Right forelimb (tissue), 1 donor: ENCODE data around the gene PDK2.
A peak's percentile ranks its signal among the peaks of the same experiment; 100 is the strongest.

Experiments
- DNase-seq: peaks from one replicate; pipeline ENCODE4 v3.0.0-alpha.2; 2018

The PDK2 gene

DNA sequence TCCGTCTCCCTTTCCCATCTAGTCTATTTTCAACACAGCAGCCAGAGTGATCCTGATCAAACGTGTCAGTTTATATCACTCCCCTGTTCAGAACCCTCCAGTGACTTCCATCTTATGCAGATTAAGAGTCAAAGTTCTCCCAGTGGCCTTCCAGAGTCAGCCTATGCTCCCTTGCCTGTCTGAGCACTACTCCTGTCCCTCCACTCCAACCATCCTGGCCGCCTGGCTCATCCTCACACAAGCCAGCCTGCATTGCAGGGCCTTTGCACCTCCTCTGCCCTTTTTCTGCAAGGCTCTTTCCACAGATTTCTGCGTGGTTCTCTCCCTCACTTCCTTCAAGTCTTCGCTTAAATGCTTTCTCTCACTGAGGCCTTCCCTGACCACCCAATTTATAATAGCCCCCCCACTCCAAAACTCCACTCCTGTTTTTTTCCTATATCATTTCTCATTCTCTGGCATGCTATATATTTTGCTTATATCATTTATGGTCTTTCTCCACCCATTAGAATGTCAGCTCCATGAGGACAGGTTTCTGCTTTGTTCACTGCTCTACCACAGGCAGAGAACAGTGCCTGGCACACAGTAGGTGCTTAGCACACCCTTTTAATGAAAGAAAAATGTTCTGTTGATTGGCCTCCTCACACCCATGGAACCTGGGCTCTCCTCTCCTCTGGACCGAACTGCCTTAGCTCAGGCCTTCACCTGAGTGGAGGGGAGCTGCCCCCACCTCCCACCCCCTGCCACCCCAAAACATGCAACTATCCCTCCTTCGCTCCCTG lies 25.5 kb downstream of the PDK2 start:
- DNase-seq: no peak

- no peak for DNase-seq
These were observed 27.8 kb downstream of the PDK2 start for GRCh38 chr17:50122945-50123344.

DNA sequence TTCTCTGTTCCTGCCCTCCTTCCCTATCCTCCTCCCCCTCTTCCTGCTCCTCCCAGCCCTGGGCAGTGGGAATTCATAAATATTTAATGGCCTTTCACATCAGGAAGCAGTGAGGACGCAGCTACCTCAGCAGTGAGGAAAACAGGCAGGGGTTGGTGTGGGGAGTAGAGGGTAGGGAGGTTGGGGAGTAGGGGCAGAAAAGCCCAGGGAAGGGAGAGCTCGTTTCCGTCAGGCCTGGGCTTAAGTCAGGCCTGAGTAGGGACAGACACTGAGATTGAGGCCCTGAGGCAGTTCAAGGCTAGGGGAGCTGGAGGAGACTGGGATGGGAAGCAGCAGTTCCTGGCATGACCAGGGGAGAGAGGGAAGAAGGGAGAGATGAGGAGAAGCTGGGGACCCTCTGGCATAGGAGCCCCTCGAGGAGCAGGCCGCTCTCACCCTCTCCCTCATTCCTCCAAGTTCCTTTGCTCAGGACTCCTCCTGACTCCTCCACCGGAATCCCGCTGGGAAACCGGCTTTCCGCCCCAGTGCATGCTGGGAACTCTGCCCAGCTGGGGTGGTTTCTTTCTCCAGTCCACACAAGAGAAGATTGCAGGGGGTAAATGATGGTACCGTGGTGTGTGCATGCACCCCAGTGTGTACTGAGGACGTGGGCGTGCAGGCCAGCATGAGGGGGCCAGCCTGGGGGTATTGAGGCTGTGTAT lies 28.6 kb downstream of the PDK2 start:
- no peak for DNase-seq

- no peak for DNase-seq
These were observed 30.4 kb downstream of the PDK2 start for GRCh38 chr17:50125420-50125997.

GRCh38 chr17:50127697-50128361 lies 32.7 kb downstream of the PDK2 start:
- DNase-seq: no peak

DNA sequence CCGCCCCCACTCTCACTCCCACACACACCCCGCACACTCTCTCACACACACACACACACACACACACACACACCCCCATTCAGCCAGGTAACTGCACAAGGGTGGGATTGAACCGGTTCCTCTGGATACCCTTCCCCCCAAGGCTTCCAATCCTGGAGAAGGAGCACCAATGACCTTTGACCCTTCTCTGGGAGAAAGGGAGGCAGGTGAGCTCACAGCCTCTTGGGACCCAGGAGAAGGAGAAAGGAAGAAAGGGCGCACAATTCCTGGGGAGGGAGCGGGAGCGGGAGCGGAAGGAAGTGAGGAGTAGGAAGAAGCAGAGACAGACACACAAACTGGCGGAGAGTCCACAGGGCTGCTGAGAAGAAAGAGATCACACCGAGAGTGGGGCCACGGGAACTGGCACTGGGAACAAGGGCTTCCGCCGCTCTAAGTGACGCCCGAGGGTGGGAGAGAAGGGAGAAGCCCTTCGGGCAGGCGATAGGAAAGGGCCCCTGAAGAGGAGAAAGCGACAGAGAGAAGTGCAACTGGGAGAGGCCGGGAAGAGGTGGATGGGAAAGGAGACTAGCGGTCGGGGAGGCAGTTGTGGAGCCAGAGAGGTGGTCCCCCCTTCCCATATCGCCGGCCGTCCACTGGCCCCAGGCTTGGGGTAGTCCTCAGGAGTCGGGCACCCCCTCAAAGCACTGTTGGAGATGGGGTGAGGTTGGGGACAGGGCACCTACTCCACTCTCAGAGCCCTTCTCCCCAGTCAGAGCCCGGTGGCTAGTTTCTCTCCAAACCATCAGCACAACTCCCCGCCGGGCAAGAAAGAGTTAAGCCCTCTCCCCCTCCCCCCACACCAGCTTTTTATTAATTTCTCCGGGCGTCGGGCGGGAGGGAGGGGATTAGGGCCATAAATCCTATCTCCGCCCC lies 33.5 kb downstream of the PDK2 start:
- DNase-seq: no peak

- no peak for DNase-seq
These were observed 34.2 kb downstream of the PDK2 start for GRCh38 chr17:50129353-50129727.

DNA sequence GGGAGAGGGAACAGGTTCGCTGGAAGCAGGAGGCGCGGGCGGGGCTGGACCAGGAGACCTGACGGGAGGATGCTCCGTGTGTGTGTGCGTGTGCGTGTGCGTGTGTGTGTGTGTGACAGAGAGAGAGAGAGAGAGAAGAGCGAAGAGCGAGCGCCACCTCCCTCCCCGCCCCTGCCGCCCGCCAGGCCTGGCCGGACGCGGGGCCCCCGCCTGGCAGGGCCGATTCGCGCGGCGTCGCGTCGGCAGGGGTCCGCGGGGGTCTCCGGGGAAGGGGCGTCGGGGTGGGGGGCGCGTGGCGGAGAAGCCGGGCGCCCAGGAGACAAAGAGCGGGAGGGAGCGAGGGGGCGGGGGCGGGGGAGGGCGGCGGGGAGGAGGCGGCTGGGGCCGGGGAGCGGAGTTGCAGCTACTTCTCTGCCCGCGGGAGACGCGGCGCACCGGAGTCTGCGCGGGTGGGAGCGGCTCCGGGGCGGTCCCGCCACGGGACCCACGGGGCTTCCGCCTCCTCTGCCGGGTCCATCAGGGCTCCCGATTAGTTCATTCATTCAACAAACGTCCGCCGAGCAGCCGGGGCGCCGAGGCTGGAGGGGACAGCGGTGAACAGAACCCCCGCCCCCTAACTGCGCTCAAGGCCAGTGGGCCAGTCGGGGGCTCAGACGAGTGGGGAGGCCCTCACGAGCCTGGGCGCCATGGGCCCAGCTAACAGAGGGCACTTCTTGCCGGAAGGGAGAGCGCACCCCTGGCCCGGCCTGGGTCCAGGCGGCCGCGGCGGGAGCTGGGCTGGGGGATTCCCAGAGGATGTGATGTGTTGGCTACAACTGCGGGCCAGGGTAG lies 34.8 kb downstream of the PDK2 start, which contains the start of gene SAMD14:
SAMD14 (minus strand) TSS at position 433 of the 831 bp plus-strand sequence. CDS start 5,201 bp downstream, outside the sequence.
- DNase-seq: peak; percentile 73

DNA sequence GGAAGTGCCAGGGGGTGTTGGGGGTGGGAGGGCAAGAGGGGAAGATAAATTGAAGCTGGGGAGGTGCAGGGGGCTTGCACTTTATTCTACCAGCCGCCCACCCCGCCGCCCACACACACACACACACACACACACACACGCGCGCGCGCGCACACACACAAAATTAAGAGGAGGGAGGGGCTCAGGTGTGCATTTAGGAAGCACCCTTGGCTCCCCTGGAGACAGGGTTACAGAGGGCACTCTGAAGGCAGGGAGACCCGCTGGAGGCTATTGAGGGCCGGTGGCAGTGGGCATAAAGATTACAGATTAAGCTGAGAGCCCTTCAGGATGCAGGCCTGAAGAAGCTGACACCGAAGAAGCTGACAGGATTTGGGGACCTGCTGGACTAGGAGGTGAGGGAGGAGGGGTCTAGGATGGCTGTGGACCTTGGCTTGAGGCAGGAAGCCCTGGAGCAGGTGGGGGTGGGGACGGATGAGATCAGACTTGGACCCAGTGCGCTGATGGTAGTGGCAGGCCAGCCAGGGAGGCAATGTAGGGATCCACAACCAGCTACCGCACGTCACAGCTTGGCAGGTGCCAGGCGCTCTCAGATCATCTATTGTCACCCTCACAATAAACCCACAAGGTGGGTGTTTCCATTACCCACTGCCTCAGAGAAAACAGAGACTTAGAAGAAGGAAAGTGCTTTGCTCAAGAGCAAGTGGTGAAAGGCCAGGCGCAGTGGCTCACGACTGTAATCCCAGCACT lies 35.6 kb downstream of the PDK2 start:
- DNase-seq: no peak

DNA sequence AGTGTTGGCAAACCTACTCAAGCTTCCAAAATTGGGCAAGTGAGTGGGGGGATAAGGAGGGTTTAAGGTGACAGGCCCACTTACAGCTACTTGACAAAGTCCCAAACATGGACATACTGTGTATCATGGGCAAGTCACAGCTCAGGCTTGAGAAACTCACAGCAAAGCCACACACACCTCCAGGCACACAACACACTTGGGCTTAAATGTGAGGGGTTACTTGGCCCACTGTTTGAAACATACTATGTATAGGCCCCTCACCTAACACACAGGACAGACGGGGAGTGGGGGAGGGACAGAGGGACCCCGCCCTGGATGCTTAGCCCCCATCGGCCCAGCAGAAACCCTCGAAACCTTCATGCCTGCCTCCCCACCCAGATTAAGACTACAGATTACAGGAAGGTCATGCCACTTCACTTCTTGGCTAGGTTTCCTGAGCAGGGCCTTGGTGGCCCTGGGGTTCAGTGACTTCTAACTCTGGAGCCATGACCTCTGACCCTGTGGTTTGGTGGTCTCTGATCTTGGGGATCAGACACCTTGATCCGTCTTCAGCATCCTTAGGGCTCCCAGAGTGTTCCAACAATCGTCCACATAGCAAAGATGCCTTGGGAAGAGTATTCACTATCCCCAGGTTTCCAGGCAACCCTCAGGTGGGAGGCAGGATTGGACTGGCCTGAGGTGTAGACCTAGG lies 37.1 kb downstream of the PDK2 start:
- no peak for DNase-seq

- no peak for DNase-seq
These were observed 38.0 kb downstream of the PDK2 start for GRCh38 chr17:50133028-50133768.

GRCh38 chr17:50133769-50134099 lies 38.6 kb downstream of the PDK2 start:
- no peak for DNase-seq

DNA sequence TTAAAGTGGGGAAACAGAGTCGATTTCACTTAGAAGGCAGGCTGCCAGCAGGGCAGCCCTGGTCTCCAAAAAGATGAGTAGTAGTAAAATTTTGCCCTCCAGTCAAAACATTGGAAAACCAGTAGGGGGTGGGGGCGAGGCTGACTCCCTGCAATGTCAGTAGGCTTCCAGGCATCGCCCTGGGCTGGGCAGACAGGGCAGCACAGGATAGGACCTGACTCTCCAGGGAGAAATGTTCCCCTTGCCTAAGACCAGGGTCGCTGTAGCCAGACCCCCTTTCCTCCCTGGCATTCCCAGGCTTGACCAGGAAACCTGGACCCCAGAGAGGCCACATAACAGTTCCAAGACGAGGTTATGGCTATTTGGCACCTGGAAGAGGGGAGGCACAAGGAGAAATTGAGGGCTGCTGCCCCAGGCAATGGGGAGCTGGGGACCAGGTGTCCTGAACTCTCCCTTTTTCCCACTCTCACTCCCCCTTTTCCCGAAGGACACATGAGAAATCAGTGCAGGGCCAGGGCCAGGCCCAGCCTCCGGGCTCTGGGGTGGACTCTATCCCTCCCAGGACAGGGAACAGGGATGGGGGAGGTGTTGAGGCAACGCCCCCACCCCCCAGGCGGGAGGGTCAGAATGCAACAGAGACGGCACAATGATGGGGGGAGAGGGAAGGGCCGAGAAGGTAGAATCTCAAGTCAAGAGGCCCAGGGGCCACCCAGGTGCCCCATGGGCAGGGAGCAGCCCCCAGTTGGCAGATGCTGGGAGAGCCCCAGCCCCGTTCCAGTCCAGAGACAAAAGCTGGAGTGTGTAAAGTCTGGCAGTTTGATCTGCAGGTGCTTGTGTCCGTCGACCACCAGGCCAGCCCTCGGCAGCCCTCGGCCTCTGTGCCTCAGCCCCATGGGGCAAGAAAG lies 39.3 kb downstream of the PDK2 start:
- no peak for DNase-seq

GRCh38 chr17:50135316-50136095 lies 40.4 kb downstream of the PDK2 start:
- DNase-seq: no peak

GRCh38 chr17:50136096-50136687 lies 41.0 kb downstream of the PDK2 start:
- no peak for DNase-seq

DNA sequence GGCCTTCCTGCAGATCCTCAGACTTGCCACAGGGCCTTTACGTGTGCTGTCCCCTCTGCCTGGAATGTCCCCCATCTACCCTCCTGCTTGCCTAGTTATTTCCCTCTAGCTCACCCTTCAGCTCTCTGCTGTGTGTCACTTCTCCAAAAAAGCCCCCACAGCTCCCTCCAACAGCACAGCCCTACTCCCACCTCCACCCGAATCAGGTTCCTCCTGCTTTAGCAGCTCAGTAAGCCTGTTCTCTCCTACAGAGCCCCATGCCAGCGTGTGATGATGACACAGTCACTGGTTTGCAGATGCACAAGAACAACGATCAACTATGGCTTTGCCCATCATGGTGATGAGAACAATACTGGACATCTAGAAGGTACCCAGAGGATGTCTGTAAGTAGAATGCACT lies 41.9 kb downstream of the PDK2 start:
- no peak for DNase-seq

GRCh38 chr17:50139185-50139783 lies 44.1 kb downstream of the PDK2 start:
- no peak for DNase-seq
